K562 (cell line): ENCODE results near the gene IGF2R. TPM values are rescaled to one million over a fixed set of nuclear protein-coding genes. Genes with fewer than 3 reads are reported as not detected.
A peak's percentile ranks its signal among the peaks of the same experiment; 100 is the strongest.

Experiments
- ATF4 ChIP-seq: fragments of 450-650 bp; formaldehyde crosslinking; IDR thresholded peaks from 2 replicates; pipeline ENCODE4 v1.4.0; 2022; ENCODE audit warnings: mild to moderate bottlenecking, moderate library complexity
- CBFA2T3 ChIP-seq: fragments of 450-650 bp; IDR thresholded peaks from 2 replicates; pipeline ENCODE4 v1.6.1; 2017
- CSDE1 ChIP-seq, 2 experiments: fragments of 450-650 bp; IDR thresholded peaks; 2 replicates each; pipeline ENCODE4 v1.6.1; 2016; ENCODE audit warnings: mild to moderate bottlenecking in 1 of 2
- E2F4 ChIP-seq: sonication (generic); formaldehyde crosslinking; IDR thresholded peaks from 2 replicates; pipeline ENCODE4 v1.8.0; 2022; ENCODE audit warnings: mild to moderate bottlenecking, low read depth, missing genetic modification reagents
- GTF2E2 ChIP-seq: fragments of 200-800 bp; sonication (Bioruptor generic); IDR thresholded peaks from 2 replicates; pipeline ENCODE4 v1.6.1; 2016; ENCODE audit warnings: missing genetic modification characterization, missing compliant biosample characterization
- HLTF ChIP-seq: fragments of 450-650 bp; IDR thresholded peaks from 2 replicates; pipeline ENCODE4 v1.6.1; 2016
- HMGN3 ChIP-seq: IDR thresholded peaks from 2 replicates; pipeline ENCODE4 v1.6.1; 2011; ENCODE audit warnings: borderline replicate concordance, low read depth, mild to moderate bottlenecking, mixed read lengths, low read length; ENCODE audit not compliant: insufficient read length; ENCODE audit errors: extremely low read depth
- JUND ChIP-seq, 2 experiments: IDR thresholded peaks; 2 replicates in 1 of 2; 3 replicates in 1 of 2; pipeline ENCODE4 v1.6.1; 2011; ENCODE audit warnings: borderline replicate concordance in 2 of 2, low read depth in 2 of 2, low read length in 2 of 2, improper control_type of control experiment in 1 of 2, missing biosample characterization in 1 of 2, missing genetic modification characterization in 1 of 2, missing genetic modification reagents in 1 of 2
- PURB ChIP-seq: sonication (generic); formaldehyde crosslinking; IDR thresholded peaks from 2 replicates; pipeline ENCODE4 v1.9.0; 2021; ENCODE audit warnings: low read depth, mild to moderate bottlenecking, missing genetic modification reagents
- RB1 ChIP-seq: fragments of 450-650 bp; IDR thresholded peaks from 2 replicates; pipeline ENCODE4 v1.6.1; 2017; ENCODE audit warnings: low read depth, mild to moderate bottlenecking
- REST ChIP-seq, 2 experiments: fragments of 450-650 bp; formaldehyde crosslinking in 1 of 2; IDR thresholded peaks; 2 replicates each; pipeline versions ENCODE4 v1.4.0 to v1.6.1; 2014 to 2020; ENCODE audit warnings: mild to moderate bottlenecking in 2 of 2, borderline replicate concordance in 1 of 2, low read depth in 1 of 2
- RFX5 ChIP-seq: IDR thresholded peaks from 2 replicates; pipeline ENCODE4 v1.6.1; 2011; ENCODE audit warnings: low read depth, mild to moderate bottlenecking, improper control_type of control experiment, low read length
- TAL1 ChIP-seq: fragments of 450-650 bp; IDR thresholded peaks from 2 replicates; pipeline ENCODE4 v1.6.1; 2016; ENCODE audit warnings: mild to moderate bottlenecking
- ZNF133 ChIP-seq: fragments of 250-450 bp; sonication (Bioruptor Pico); IDR thresholded peaks from 2 replicates; pipeline ENCODE4 v1.4.0; 2020; ENCODE audit warnings: mild to moderate bottlenecking
- ZNF24 ChIP-seq: fragments of 450-650 bp; IDR thresholded peaks from 2 replicates; pipeline ENCODE4 v1.6.1; 2016
- polyA plus RNA-seq, 8 experiments: library from polyadenylated mRNA; depleted of rRNA in 4 of 8; stranded (reverse) in 5 of 8; unstranded in 3 of 8; fragments of >200 nt; fragmentation: Nextera tagmentation in 2 of 8; fragmentation: Illumina TruSeq in 1 of 8; extraction: Ambion mirVana in 2 of 8; extraction: Trizol in 1 of 8; gene quantifications; 2 replicates each; pipeline versions ENCODE4 v1.2.1 to v1.2.3, GENCODE V29; 2011 to 2014; ENCODE audit warnings: inconsistent platforms in 1 of 8, missing spikeins in 1 of 8
- total RNA-seq, 7 experiments: library from RNA; depleted of rRNA in 6 of 7; stranded (reverse); fragments of >200 nt in 6 of 7; fragmentation: Illumina TruSeq in 2 of 7; extraction: Trizol in 2 of 7; gene quantifications; 2 replicates each; pipeline versions ENCODE4 v1.2.1 to v1.2.3, GENCODE V29; 2011 to 2021; ENCODE audit warnings: low replicate concordance in 1 of 7

Gene IGF2R
- total and polyA plus RNA-seq, 9 of the 15 experiments (the other 6 are each of a cell fraction or from before 2014, with no cell fraction given), result 3.5 to 92.3 (median 34.5) TPM

GRCh38 chr6:160137989-160138835 lies 169.3 kb downstream of the IGF2R start (continued):
- TF ChIP-seq GTF2E2 (tag) (no peak), ZNF24 (no peak), ZNF133 (CRISPR knock-in tag) (no peak), ATF4 (no peak), TAL1 (no peak), HMGN3 (no peak), HLTF (no peak), E2F4 (CRISPR knock-in tag) (no peak), RB1 (no peak), JUND (IDR thresholded peaks at IDR 0.05; ENCODE audit: borderline replicate concordance, low read depth, low read length) (0 out of 2 replicates have a peak, but pooled peaks have one; percentile 11), JUND (tag; IDR thresholded peaks at IDR 0.05; ENCODE audit: borderline replicate concordance, low read depth, low read length) (no peak), PURB (CRISPR knock-in tag) (no peak), RFX5 (no peak), CSDE1 (IDR thresholded peaks at IDR 0.05) (no peak), REST (IDR thresholded peaks at IDR 0.05; ENCODE audit: borderline replicate concordance) (peak; percentile 87), REST (CRISPR knock-in tag; IDR thresholded peaks at IDR 0.05; ENCODE audit: low read depth) (no peak), CBFA2T3 (no peak)
